HL-60 (cell line): ENCODE results near the gene VPS13A.

Source experiments
- CTCF ChIP-seq: IDR thresholded peaks from one replicate; pipeline ENCODE4 v1.5.1; 2011; ENCODE audit warnings: low read length, control low read depth, inconsistent platforms; ENCODE audit not compliant: insufficient read depth
- SPI1 ChIP-seq: IDR thresholded peaks from 2 replicates; pipeline ENCODE4 v1.6.1; 2012; ENCODE audit warnings: low read depth, mild to moderate bottlenecking, borderline replicate concordance

DNA sequence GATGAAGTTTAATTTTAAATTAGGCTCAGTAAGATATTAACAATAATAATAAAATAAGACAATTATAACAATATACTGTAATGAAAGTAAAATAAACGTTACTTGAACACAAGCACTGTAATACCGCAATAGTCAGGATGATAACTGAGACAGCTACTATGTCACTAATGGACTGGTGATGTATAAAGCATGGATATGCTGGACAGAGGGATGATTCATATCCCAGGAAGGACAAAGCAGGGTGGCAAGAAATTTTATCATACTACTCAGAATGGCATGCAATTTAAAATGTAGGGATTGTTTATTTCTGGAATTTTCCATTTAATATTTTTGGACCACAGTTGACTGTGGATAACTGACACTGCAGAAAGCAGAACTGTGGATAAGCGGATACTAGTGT is 196.9 kb downstream of the VPS13A start:
- TF ChIP-seq CTCF (no peak), SPI1 (no peak)
